ENCODE data around the gene POU2F3. TPM values are rescaled to one million over a fixed set of nuclear protein-coding genes. Genes with fewer than 3 reads are reported as not detected.

POU2F3 gene
- total and polyA plus RNA-seq, 2 of the 8 experiments (the other 6 are each of a cell fraction or from before 2014, with no cell fraction given), result 1.0 to 2.1 TPM

DNA sequence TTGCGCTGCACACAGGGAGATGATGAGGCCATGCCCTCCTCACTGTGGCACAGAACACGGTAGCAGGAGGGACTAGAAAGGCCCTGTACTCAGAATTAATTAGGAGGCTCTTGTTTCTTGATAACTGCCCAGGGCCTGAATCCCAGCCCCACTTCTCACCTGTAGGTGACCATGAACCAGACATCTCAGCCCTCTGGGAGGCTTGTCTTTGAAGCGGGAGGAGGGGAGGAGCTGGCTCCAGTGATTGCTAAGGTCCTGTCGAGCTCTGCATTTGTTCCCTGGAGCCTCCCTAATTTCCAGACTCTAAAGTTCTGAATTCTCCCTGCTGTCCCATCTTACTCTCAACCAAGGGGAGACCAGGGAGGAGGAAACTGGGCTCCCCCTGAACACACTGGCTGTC lies 48.9 kb upstream of the POU2F3 start:
- Histone ChIP-seq H2BK20ac (ENCODE audit: low read length) (no peak overlapping the region), H4K8ac (ENCODE audit: extremely low read depth, insufficient read depth, low read length) (no peak overlapping the region), H2AFZ (ENCODE audit: low read length) (no peak overlapping the region), H3K4me2 (ENCODE audit: insufficient read depth in 1 of 2, low read depth in 2 of 2, low read length in 2 of 2) (no peak overlapping the region), H3K4ac (replicated peaks; ENCODE audit: insufficient read length, low read depth, low read length) (no peak overlapping the region), H3K9me3 (ENCODE audit: insufficient read depth in 2 of 2, low read depth in 1 of 2, low read length in 1 of 2) (no peaks in the 10 kb centered on the region; a peak in 1 of 4 replicates), H4K91ac (replicated peaks; ENCODE audit: insufficient read length, low read length) (no peak overlapping the region), H2BK120ac (replicated peaks; ENCODE audit: low read depth, low read length) (no peak overlapping the region), H3K56ac (replicated peaks; ENCODE audit: insufficient read length, low read depth, low read length) (no peak overlapping the region), H3K23me2 (ENCODE audit: low read depth, low read length) (no peaks in the 10 kb centered on the region; the same call in 1 of the 2 replicates), H2BK12ac (ENCODE audit: low read depth, low read length) (no peak overlapping the region), H3K14ac (ENCODE audit: insufficient read length) (no peak overlapping the region), H3K9ac (replicated peaks in 1 of 4; ENCODE audit: extremely low read depth in 1 of 4, low read depth in 3 of 4, low read length in 3 of 4) (no peak overlapping the region), H2BK15ac (ENCODE audit: low read length) (no peak overlapping the region), H3K79me1 (ENCODE audit: low read depth, low read length) (no peaks in the 10 kb centered on the region), H3K23ac (ENCODE audit: insufficient read length) (no peak overlapping the region), H3K79me2 (ENCODE audit: control insufficient read depth in 1 of 2, insufficient read depth in 2 of 2, low read length in 2 of 2) (no peaks in the 10 kb centered on the region), H3K27ac (ENCODE audit: low read depth, low read length) (no peak overlapping the region), H3K27me3 (replicated peaks in 1 of 4; ENCODE audit: control insufficient read depth in 3 of 4, extremely low read depth in 1 of 4, insufficient read depth in 3 of 4, low read length in 3 of 4) (peaks cover 0 to 9% (median 7%) of the 10 kb centered on the region in 4 experiments; a peak in 4 of 7 replicates), H4K20me1 (replicated peaks in 1 of 2; ENCODE audit: control insufficient read depth in 1 of 2, insufficient read depth in 2 of 2, low read length in 2 of 2) (no peaks in the 10 kb centered on the region), H3K36me3 (ENCODE audit: control insufficient read depth in 2 of 4, insufficient read depth in 4 of 4, low read length in 3 of 4) (no peaks in the 10 kb centered on the region), H3K4me3 (ENCODE audit: extremely low read depth in 1 of 4, insufficient read depth in 2 of 4, low read depth in 3 of 4, low read length in 4 of 4) (no peak overlapping the region), H3K4me1 (replicated peaks in 1 of 4; ENCODE audit: control insufficient read depth in 3 of 4, insufficient read depth in 4 of 4, low read length in 3 of 4) (peaks cover 2 to 6% (median 3%) of the 10 kb centered on the region in 4 experiments; a peak in 4 of 7 replicates), H4K5ac (ENCODE audit: insufficient read length, low read depth, low read length) (no peak overlapping the region), H2BK5ac (ENCODE audit: low read depth, low read length) (no peak overlapping the region), H3K18ac (ENCODE audit: extremely low read depth, low read length) (no peak overlapping the region; the same call in none of the 2 replicates), H2AK5ac (ENCODE audit: low read depth, low read length) (no peak overlapping the region)
- FAIRE-seq, result no peak
- ChIA-PET POLR2A (ENCODE audit: partially characterized antibody) (no interaction called here), CTCF (ENCODE audit: partially characterized antibody) (interaction anchor here (0.9 to 17.5 kb wide), 8 partner anchors 11 to 116 kb away, joined by 3 to 237 read pairs (median 6); partner anchors contain the start of gene OAF)
- DNase-seq (ENCODE audit: low read depth in 1 of 2, low spot score in 2 of 2), result no peak
- 86% methylated on average over 4 of the region's 4 CpGs; no CpG with 5 or more reads in 1 of the 2 experiments for WGBS, 2 experiments (ENCODE audit: extremely low coverage in 1 of 2, insufficient coverage in 1 of 2, insufficient read length in 1 of 2, insufficient replicate concordance in 2 of 2, low coverage in 1 of 2, low lambda C conversion rate in 2 of 2, missing lambda C conversion rate in 1 of 2)
- TF ChIP-seq CBX8 (IDR thresholded peaks at IDR 0.05; ENCODE audit: borderline replicate concordance, low read depth, low read length) (no peak), SIX5 (IDR thresholded peaks at IDR 0.05; ENCODE audit: low read depth, low read length) (no peak), KDM5A (IDR thresholded peaks at IDR 0.05; ENCODE audit: low read length) (no peak), POU5F1 (IDR thresholded peaks at IDR 0.05; ENCODE audit: low read depth, low read length) (no peak), NRF1 (IDR thresholded peaks at IDR 0.05; ENCODE audit: low read depth, low read length) (no peak), RFX5 (IDR thresholded peaks at IDR 0.05; ENCODE audit: borderline replicate concordance, low read depth, low read length) (no peak), GTF2F1 (IDR thresholded peaks at IDR 0.05; ENCODE audit: borderline replicate concordance, low read depth, low read length) (no peak)
- TF ChIP-seq, protein P1, sequence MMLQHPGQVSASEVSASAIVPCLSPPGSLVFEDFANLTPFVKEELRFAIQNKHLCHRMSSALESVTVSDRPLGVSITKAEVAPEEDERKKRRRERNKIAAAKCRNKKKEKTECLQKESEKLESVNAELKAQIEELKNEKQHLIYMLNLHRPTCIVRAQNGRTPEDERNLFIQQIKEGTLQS (IDR thresholded peaks at IDR 0.05; ENCODE audit: insufficient read depth, low read depth, low read length), result no peak
- TF ChIP-seq, protein P2, sequence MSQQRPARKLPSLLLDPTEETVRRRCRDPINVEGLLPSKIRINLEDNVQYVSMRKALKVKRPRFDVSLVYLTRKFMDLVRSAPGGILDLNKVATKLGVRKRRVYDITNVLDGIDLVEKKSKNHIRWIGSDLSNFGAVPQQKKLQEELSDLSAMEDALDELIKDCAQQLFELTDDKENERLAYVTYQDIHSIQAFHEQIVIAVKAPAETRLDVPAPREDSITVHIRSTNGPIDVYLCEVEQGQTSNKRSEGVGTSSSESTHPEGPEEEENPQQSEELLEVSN (IDR thresholded peaks at IDR 0.05), result no peak
- TF ChIP-seq, protein P3, sequence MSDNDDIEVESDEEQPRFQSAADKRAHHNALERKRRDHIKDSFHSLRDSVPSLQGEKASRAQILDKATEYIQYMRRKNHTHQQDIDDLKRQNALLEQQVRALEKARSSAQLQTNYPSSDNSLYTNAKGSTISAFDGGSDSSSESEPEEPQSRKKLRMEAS (IDR thresholded peaks at IDR 0.05), result no peak
- TF ChIP-seq, protein P4, sequence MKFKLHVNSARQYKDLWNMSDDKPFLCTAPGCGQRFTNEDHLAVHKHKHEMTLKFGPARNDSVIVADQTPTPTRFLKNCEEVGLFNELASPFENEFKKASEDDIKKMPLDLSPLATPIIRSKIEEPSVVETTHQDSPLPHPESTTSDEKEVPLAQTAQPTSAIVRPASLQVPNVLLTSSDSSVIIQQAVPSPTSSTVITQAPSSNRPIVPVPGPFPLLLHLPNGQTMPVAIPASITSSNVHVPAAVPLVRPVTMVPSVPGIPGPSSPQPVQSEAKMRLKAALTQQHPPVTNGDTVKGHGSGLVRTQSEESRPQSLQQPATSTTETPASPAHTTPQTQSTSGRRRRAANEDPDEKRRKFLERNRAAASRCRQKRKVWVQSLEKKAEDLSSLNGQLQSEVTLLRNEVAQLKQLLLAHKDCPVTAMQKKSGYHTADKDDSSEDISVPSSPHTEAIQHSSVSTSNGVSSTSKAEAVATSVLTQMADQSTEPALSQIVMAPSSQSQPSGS (IDR thresholded peaks at IDR 0.05; ENCODE audit: low read length), result no peak
